HEK293T (cell line): ENCODE measurements around the gene RAB7B.

ENCODE experiments used
- ARNT ChIP-seq: fragments of 450-650 bp; IDR thresholded peaks from 2 replicates; pipeline ENCODE4 v1.6.1; 2017; ENCODE audit warnings: mild to moderate bottlenecking
- BHLHE40 ChIP-seq: fragments of 450-650 bp; IDR thresholded peaks from 2 replicates; pipeline ENCODE4 v1.6.1; 2016; ENCODE audit warnings: mild to moderate bottlenecking, moderate library complexity, borderline replicate concordance
- CTBP1 ChIP-seq: fragments of 450-650 bp; IDR thresholded peaks from 2 replicates; pipeline ENCODE4 v1.6.1; 2016; ENCODE audit warnings: borderline replicate concordance
- FOXA1 ChIP-seq: fragments of 450-650 bp; IDR thresholded peaks from 2 replicates; pipeline ENCODE4 v1.6.1; 2016; ENCODE audit warnings: mild to moderate bottlenecking
- FOXK2 ChIP-seq: fragments of 450-650 bp; IDR thresholded peaks from 2 replicates; pipeline ENCODE4 v1.6.1; 2016; ENCODE audit warnings: mild to moderate bottlenecking
- FOXM1 ChIP-seq: fragments of 450-650 bp; IDR thresholded peaks from 2 replicates; pipeline ENCODE4 v1.6.1; 2017; ENCODE audit warnings: mild to moderate bottlenecking, borderline replicate concordance
- HDGF ChIP-seq: fragments of 450-650 bp; IDR thresholded peaks from 2 replicates; pipeline ENCODE4 v1.6.1; 2017; ENCODE audit warnings: antibody characterized with exemption, borderline replicate concordance
- LEF1 ChIP-seq: fragments of 450-650 bp; IDR thresholded peaks from 2 replicates; pipeline ENCODE4 v1.6.1; 2017; ENCODE audit warnings: mild to moderate bottlenecking, borderline replicate concordance
- SP1 ChIP-seq: fragments of 450-650 bp; IDR thresholded peaks from 2 replicates; pipeline ENCODE4 v1.6.1; 2017
- TARDBP ChIP-seq: fragments of 450-650 bp; IDR thresholded peaks from 2 replicates; pipeline ENCODE4 v1.6.1; 2016
- ZNF384 ChIP-seq: fragments of 450-650 bp; IDR thresholded peaks from 2 replicates; pipeline ENCODE4 v1.6.1; 2016
- TF ChIP-seq, protein P1 (sequence below): fragments of 450-650 bp; IDR thresholded peaks from 2 replicates; pipeline ENCODE4 v1.6.1; 2016

DNA sequence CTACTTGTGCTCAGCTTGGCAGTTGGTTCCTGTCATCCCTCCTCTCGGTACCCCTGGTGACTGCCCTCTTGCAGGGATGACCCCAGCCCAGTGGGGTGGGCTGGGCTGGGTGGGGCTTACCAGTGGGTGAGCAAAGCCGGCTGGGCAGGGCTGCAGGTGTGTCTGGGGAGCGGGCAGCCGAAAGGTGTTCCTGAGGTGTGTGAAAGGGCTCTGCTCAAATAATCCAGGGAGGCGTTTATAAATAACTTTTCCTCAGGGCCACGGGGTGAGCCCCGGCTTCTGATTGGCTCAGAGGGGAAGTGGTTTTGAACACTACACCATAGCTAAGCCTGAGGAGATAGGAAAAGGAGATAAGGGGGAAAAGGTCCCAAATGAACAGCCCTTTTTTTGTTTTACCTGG, 60.0 kb downstream of the RAB7B start, which contains the start of gene SLC26A9:
- TF ChIP-seq SP1: no peak
- TF ChIP-seq TARDBP: no peak
- no peak for TF ChIP-seq ZNF384
- TF ChIP-seq FOXM1: no peak
- no peak for TF ChIP-seq FOXK2
- TF ChIP-seq LEF1: no peak
- no peak for TF ChIP-seq ARNT
- TF ChIP-seq, protein P1, sequence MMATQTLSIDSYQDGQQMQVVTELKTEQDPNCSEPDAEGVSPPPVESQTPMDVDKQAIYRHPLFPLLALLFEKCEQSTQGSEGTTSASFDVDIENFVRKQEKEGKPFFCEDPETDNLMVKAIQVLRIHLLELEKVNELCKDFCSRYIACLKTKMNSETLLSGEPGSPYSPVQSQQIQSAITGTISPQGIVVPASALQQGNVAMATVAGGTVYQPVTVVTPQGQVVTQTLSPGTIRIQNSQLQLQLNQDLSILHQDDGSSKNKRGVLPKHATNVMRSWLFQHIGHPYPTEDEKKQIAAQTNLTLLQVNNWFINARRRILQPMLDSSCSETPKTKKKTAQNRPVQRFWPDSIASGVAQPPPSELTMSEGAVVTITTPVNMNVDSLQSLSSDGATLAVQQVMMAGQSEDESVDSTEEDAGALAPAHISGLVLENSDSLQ: no peak
- no peak for TF ChIP-seq HDGF
- TF ChIP-seq BHLHE40: no peak
- no peak for TF ChIP-seq CTBP1
- no peak for TF ChIP-seq FOXA1
